GM18508 (cell line): Measurements from ENCODE around the gene NRP1.

Source experiments
- ATAC-seq: cut with Tn5 transposase; IDR thresholded peaks from one replicate; pipeline ENCODE4 v1.9.1; 2021; ENCODE audit warnings: moderate number of reproducible peaks; ENCODE audit not compliant: insufficient read depth, unreplicated experiment

NRP1 gene

DNA sequence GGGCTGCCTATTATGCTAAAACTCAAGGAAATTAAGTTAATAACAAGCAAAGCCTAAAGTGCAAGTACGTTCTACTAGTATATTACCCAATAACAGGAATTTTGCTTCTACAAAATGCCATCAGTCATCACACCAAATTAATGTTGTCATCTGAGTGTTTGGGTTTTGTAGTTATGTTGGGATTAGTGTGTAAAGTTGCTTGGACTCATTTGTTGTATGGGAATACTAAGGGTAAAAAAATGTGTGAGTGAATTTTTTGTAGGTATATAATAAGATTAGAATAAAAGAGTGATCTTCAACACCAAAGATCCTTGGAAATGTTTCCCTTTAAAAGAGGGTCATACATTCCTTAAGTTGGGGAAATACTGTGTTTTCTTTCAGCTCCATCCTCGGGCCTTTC, 38.6 kb downstream of the NRP1 start:
- no peak for ATAC-seq

GRCh38 chr10:33293531-33294170, 40.8 kb downstream of the NRP1 start:
- no peak for ATAC-seq

- no peak for ATAC-seq
These were observed 41.4 kb downstream of the NRP1 start for GRCh38 chr10:33293076-33293475.

- ATAC-seq = no peak
These were observed 43.3 kb downstream of the NRP1 start for GRCh38 chr10:33291053-33291592.

GRCh38 chr10:33290321-33291052, 44.0 kb downstream of the NRP1 start:
- ATAC-seq = no peak

DNA sequence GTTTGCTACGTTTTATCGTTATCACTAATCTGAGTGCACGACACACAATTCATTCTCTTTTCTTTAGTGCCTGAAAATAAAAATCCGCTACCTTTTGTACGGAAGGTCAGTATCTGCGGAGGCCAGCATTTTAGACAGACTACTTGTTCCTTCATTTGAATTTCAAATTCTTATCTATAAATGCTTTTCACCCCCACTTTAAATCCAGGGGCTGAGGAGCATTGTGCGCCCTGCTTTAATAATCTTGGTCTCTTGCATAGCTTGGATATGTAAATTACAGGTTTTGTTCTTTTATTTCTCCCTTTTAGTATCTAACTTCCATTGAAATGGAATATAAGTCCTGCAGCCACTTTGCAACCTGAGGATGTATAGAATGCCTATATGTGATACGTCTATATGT, 44.7 kb downstream of the NRP1 start:
- ATAC-seq = no peak

DNA sequence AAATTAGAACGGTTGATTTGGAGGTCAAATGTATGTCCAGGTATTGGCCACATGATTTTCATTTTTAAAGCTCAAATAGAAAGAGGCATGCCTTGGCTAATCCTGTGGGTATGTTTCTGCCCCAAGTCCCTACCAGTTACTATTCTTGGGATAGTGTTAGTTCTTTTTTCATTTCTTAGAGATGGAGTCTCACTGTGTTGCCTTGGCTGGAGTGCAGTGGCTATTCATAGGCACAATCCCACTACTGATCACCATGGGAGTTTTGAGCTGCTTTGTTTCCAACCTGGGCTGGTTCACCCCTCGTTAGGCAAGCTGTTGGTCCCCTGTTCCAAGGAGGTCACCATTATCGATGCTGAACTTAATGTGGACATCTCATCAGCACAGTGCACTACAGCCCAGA, 46.3 kb downstream of the NRP1 start:
- no peak for ATAC-seq

- ATAC-seq = no peak
These were observed 47.4 kb downstream of the NRP1 start for GRCh38 chr10:33287112-33287511.

GRCh38 chr10:33286157-33286934, 48.1 kb downstream of the NRP1 start:
- ATAC-seq = no peak

- ATAC-seq = no peak
These were observed 49.5 kb downstream of the NRP1 start for GRCh38 chr10:33284945-33285344.

DNA sequence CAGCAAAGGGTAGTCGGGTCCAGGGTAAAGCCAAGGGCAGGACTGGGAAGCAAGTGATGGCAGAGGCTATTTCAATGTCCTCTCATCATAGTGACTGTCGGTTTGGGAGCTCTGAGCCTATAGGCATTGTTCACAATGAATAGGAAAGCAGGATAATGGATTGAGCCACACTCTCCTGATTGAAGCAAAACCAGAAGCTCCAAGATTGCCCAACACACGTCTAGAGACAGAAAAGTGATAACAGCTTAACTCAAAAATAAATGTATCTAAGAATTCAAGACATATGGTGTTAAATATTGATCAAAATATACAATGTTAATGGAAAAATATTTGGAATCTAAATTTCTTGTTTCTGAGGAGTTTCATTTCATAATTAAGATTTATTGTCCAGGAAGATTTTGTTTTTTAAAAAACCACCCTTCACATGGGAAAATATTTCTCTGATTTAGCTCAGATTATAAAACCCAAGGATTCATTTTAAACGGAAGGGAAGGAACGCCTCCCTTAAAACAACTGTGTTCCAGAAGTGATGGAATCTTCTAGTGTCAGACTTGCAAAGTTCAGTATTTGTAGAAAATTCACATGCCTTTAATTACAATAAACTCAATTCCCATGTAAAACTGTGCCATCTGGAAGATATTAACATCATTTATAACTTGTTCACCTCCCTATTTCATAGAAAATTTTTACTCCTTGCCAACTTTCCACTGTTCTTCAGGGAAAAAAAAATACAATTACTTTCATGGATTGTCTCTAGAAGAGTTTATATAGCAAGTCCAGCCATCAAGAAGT, 54.5 kb downstream of the NRP1 start:
- ATAC-seq = no peak

- no peak for ATAC-seq
These were observed 55.2 kb downstream of the NRP1 start for GRCh38 chr10:33279276-33279675.

GRCh38 chr10:33278198-33278597, 56.3 kb downstream of the NRP1 start:
- no peak for ATAC-seq

DNA sequence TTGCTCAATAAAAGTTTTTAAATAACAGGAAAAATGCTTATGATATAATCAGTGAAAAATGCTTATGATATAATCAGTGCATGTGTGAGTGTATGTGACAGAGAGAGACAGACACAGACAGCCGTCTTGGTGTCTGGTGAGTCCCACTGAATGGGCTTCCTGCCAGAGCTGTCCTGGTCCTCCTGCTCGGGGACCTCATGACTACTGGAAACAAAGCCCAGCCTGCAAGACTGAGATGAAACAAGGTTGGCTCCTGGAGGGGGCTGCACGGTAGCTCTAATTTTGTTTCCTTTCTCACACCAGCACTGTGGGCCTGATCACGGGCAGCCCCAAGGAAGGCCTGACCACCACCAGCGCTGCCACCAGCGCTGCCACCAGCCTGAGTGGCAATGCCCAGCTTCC, 57.3 kb downstream of the NRP1 start:
- no peak for ATAC-seq

- no peak for ATAC-seq
These were observed 58.1 kb downstream of the NRP1 start for GRCh38 chr10:33276282-33276923.

- no peak for ATAC-seq
These were observed 60.2 kb downstream of the NRP1 start for GRCh38 chr10:33274096-33274785.

DNA sequence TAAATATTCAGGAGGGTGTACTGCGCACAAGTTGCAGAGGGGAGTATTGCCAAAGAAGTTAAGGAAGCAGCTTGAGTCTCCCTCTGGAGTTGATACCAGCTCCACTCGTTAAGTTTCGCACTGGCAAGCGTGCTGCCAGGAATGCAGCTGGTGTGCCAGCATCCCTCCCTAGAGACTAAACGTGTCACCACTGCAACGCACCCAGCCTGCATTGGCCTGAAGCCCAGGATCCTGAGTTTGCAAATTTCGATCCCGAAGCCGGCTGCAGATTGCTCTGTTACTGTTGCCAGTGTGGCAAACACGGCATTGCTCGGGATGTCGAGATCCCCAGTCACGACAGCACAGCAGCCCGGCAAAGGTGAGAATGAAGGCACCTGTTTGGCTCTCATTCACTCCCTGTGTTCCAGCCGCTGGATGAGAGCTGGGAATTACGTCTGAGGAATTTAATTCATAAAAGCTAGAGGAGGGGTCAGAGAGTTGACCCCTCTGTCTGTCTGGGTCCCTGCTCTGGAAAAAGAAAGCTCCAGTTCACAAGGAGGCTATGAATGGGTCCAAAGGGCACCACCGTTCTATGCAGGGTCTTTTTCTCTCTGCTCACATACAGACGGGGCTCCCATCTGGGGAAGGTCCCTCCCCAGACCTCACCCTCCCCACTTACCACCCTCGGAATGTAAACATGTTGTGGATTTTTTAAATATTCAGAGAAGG, 61.0 kb downstream of the NRP1 start:
- ATAC-seq = no peak

- ATAC-seq = no peak
These were observed 61.8 kb downstream of the NRP1 start for GRCh38 chr10:33272635-33273034.
